KG1 (cell line): ENCODE measurements around the gene TMEM272.
"Not testable (repeated sequence)": the region's sequence is repeated elsewhere in the genome, so short reads cannot be mapped to it uniquely, and the experiment has no call there.

Experiments used
- DNase-seq: peaks from one replicate; lab custom pipeline; 2025; lab: John Stamatoyannopoulos, UW

The TMEM272 gene

GRCh38 chr13:51824712-51825111, 20.3 kb downstream of the TMEM272 start:
- not testable (repeated sequence) for DNase-seq

- DNase-seq, result no peak
These were observed 21.1 kb downstream of the TMEM272 start for GRCh38 chr13:51823863-51824262.

- no peak for DNase-seq
These were observed 21.6 kb downstream of the TMEM272 start for GRCh38 chr13:51823359-51823758.

GRCh38 chr13:51822106-51822815, 22.7 kb downstream of the TMEM272 start:
- DNase-seq, result no peak

GRCh38 chr13:51821606-51822005, 23.4 kb downstream of the TMEM272 start:
- DNase-seq, result no peak

GRCh38 chr13:51820016-51820597, 24.9 kb downstream of the TMEM272 start:
- DNase-seq, result no peak

- DNase-seq, result no peak
These were observed 25.4 kb downstream of the TMEM272 start for GRCh38 chr13:51819544-51819943.

GRCh38 chr13:51818781-51819511, 26.0 kb downstream of the TMEM272 start:
- no peak for DNase-seq

- DNase-seq, result no peak
These were observed 26.7 kb downstream of the TMEM272 start for GRCh38 chr13:51818276-51818675.

- no peak for DNase-seq
These were observed 27.3 kb downstream of the TMEM272 start for GRCh38 chr13:51817717-51818116.

- DNase-seq, result no peak
These were observed 28.2 kb downstream of the TMEM272 start for GRCh38 chr13:51816604-51817249.

- no peak for DNase-seq
These were observed 29.1 kb downstream of the TMEM272 start for GRCh38 chr13:51815848-51816247.

GRCh38 chr13:51814825-51815650, 29.9 kb downstream of the TMEM272 start:
- peak; percentile 76 for DNase-seq

GRCh38 chr13:51814071-51814470, 30.9 kb downstream of the TMEM272 start:
- no peak for DNase-seq

GRCh38 chr13:51811920-51812451, 33.0 kb downstream of the TMEM272 start:
- DNase-seq, result no peak

GRCh38 chr13:51811046-51811445, 33.9 kb downstream of the TMEM272 start:
- DNase-seq, result no peak

- no peak for DNase-seq
These were observed 36.2 kb downstream of the TMEM272 start for GRCh38 chr13:51808811-51809210.

- DNase-seq, result no peak
These were observed 37.9 kb downstream of the TMEM272 start for GRCh38 chr13:51807041-51807440.

- no peak for DNase-seq
These were observed 38.4 kb downstream of the TMEM272 start for GRCh38 chr13:51806566-51806965.

GRCh38 chr13:51805925-51806324, 39.1 kb downstream of the TMEM272 start:
- DNase-seq, result no peak

- DNase-seq, result no peak
These were observed 39.7 kb downstream of the TMEM272 start for GRCh38 chr13:51805313-51805712.
